Measurements from ENCODE around the gene POLR2I. TPM values are rescaled to one million over a fixed set of nuclear protein-coding genes. Genes with fewer than 3 reads are reported as not detected.

The POLR2I gene
- polyA plus RNA-seq (2013, experiment 1 of 4) = 129 TPM
- 97.5 TPM for polyA plus RNA-seq (2013, experiment 2 of 4)
- 130 TPM for polyA plus RNA-seq (2013, experiment 3 of 4)
- 132 TPM for polyA plus RNA-seq (2013, experiment 4 of 4)

GRCh38 chr19:36114721-36115452, at the start of gene POLR2I:
TSS of gene POLR2I (minus strand) at chr19:36114875. CDS start at chr19:36114856, 19 bp downstream.
- Histone ChIP-seq H3K36me3 (ENCODE audit: control insufficient read depth, insufficient read depth, low read length) (peaks cover 11% of the 10 kb centered on the region), H3K4me3 (ENCODE audit: insufficient read depth, low read depth, low read length) (peak within 1 kb of the TSS; percentile 87), H3K27ac (ENCODE audit: insufficient read depth, low read depth, low read length, poor library complexity, severe bottlenecking) (peak within 1 kb of the TSS; percentile 88), H3K9me3 (ENCODE audit: control insufficient read depth, low read length) (no peaks in the 10 kb centered on the region), H3K27me3 (ENCODE audit: control insufficient read depth, insufficient read depth, low read length, poor library complexity, severe bottlenecking) (no peaks in the 10 kb centered on the region), H3K4me1 (ENCODE audit: control insufficient read depth, insufficient read depth, low read length) (peaks cover 20% of the 10 kb centered on the region)
- WGBS, 2 experiments = 0% methylated on average over 60 of the region's 60 CpGs

GRCh38 chr19:36163813-36164212, 49.1 kb upstream of the POLR2I start:
- H3K9me3 ChIP-seq (ENCODE audit: control insufficient read depth, low read length) = no peaks in the 10 kb centered on the region
- 93 to 96% methylated on average over 12 of the region's 12 CpGs for WGBS, 2 experiments
- H3K4me1 ChIP-seq (ENCODE audit: control insufficient read depth, insufficient read depth, low read length) = no peaks in the 10 kb centered on the region
- no peak overlapping the region for H3K4me3 ChIP-seq (ENCODE audit: insufficient read depth, low read depth, low read length)
- H3K27ac ChIP-seq (ENCODE audit: insufficient read depth, low read depth, low read length, poor library complexity, severe bottlenecking) = no peak overlapping the region
- H3K36me3 ChIP-seq (ENCODE audit: control insufficient read depth, insufficient read depth, low read length) = no peaks in the 10 kb centered on the region
- no peaks in the 10 kb centered on the region for H3K27me3 ChIP-seq (ENCODE audit: control insufficient read depth, insufficient read depth, low read length, poor library complexity, severe bottlenecking)

DNA sequence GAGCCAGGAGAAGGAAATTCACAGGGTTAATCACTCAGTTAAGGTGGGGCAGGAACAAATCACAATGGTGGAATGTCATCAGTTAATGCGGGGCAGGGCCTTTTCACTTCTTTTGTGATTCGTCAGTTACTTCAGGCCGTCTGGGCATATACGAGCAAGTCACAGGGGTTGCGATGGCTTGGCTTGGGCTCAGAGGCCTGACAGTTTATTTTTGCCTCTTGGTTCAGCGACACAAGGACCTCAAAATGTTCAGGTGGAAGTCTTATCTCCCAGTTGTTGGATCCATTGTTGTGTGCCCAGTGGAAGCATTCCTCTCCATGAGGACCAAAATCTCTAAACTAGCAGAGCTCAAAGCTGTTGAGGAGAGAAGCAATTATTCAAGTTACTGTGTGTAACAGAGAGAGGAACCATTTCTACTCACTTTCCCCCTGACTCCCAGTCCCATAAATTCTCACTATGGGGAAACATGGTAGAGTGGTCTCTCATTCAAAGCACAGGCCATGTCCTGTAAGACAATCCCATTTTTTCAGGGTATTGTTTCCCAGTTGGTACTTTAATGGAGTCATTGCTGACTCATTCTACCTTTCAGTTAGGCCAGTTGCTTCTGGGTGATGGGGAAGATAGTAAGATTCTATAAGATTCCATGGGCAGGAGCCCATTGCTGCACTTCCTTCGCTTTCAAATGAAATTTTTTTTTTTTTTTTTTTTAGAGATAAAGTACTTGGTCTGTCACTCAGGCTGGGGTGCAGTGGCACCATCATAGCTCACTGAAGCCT, 46.3 kb upstream of the POLR2I start:
- 59 to 63% methylated on average over 6 to 7 of the region's 7 CpGs for WGBS, 2 experiments
- Histone ChIP-seq H3K27ac (ENCODE audit: insufficient read depth, low read depth, low read length, poor library complexity, severe bottlenecking) (no peak overlapping the region), H3K9me3 (ENCODE audit: control insufficient read depth, low read length) (no peaks in the 10 kb centered on the region), H3K4me3 (ENCODE audit: insufficient read depth, low read depth, low read length) (no peak overlapping the region), H3K4me1 (ENCODE audit: control insufficient read depth, insufficient read depth, low read length) (no peaks in the 10 kb centered on the region), H3K27me3 (ENCODE audit: control insufficient read depth, insufficient read depth, low read length, poor library complexity, severe bottlenecking) (no peaks in the 10 kb centered on the region), H3K36me3 (ENCODE audit: control insufficient read depth, insufficient read depth, low read length) (no peaks in the 10 kb centered on the region)

DNA sequence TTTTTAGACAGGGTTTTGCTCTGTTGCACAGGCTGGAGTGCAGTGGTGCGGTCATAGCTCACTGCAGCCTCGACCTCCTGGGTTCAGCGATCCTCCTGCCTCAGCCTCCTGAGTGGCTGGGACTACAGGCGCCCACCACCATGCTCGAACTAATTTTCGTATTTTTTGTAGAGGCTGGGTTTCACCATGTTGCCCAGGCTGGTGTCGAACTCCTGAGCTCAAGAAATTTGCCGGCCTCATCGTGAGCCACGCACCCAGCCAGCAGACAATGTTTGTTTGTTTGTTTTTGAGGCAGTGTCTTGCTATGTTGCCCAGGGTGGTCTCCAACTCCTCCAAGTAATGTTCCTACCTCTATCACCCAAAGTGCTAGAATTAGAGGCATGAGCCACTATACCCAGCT, 38.5 kb upstream of the POLR2I start:
- Histone ChIP-seq H3K36me3 (ENCODE audit: control insufficient read depth, insufficient read depth, low read length) (peaks cover 26% of the 10 kb centered on the region), H3K9me3 (ENCODE audit: control insufficient read depth, low read length) (no peaks in the 10 kb centered on the region), H3K4me3 (ENCODE audit: insufficient read depth, low read depth, low read length) (no peak overlapping the region), H3K27me3 (ENCODE audit: control insufficient read depth, insufficient read depth, low read length, poor library complexity, severe bottlenecking) (no peaks in the 10 kb centered on the region), H3K4me1 (ENCODE audit: control insufficient read depth, insufficient read depth, low read length) (no peaks in the 10 kb centered on the region), H3K27ac (ENCODE audit: insufficient read depth, low read depth, low read length, poor library complexity, severe bottlenecking) (no peak overlapping the region)
- WGBS, 2 experiments = 92 to 96% methylated on average over 10 of the region's 10 CpGs

- Histone ChIP-seq H3K9me3 (ENCODE audit: control insufficient read depth, low read length) (no peaks in the 10 kb centered on the region), H3K36me3 (ENCODE audit: control insufficient read depth, insufficient read depth, low read length) (peaks cover 31% of the 10 kb centered on the region), H3K27ac (ENCODE audit: insufficient read depth, low read depth, low read length, poor library complexity, severe bottlenecking) (no peak within 1 kb of the TSS), H3K27me3 (ENCODE audit: control insufficient read depth, insufficient read depth, low read length, poor library complexity, severe bottlenecking) (no peaks in the 10 kb centered on the region), H3K4me1 (ENCODE audit: control insufficient read depth, insufficient read depth, low read length) (no peaks in the 10 kb centered on the region), H3K4me3 (ENCODE audit: insufficient read depth, low read depth, low read length) (no peak within 1 kb of the TSS)
- WGBS, 2 experiments = 94 to 95% methylated on average over 40 of the region's 40 CpGs
Observed at GRCh38 chr19:36152352-36153091, 37.8 kb upstream of the POLR2I start, which contains the start of gene COX7A1. TSS of gene COX7A1 (minus strand) at chr19:36152447. CDS start at chr19:36152407, 40 bp downstream.

GRCh38 chr19:36152019-36152351, 37.3 kb upstream of the POLR2I start:
- Histone ChIP-seq H3K4me1 (ENCODE audit: control insufficient read depth, insufficient read depth, low read length) (no peaks in the 10 kb centered on the region), H3K9me3 (ENCODE audit: control insufficient read depth, low read length) (no peaks in the 10 kb centered on the region), H3K4me3 (ENCODE audit: insufficient read depth, low read depth, low read length) (no peak overlapping the region), H3K36me3 (ENCODE audit: control insufficient read depth, insufficient read depth, low read length) (peaks cover 35% of the 10 kb centered on the region), H3K27me3 (ENCODE audit: control insufficient read depth, insufficient read depth, low read length, poor library complexity, severe bottlenecking) (no peaks in the 10 kb centered on the region), H3K27ac (ENCODE audit: insufficient read depth, low read depth, low read length, poor library complexity, severe bottlenecking) (no peak overlapping the region)
- 89 to 91% methylated on average over 16 of the region's 16 CpGs for WGBS, 2 experiments

DNA sequence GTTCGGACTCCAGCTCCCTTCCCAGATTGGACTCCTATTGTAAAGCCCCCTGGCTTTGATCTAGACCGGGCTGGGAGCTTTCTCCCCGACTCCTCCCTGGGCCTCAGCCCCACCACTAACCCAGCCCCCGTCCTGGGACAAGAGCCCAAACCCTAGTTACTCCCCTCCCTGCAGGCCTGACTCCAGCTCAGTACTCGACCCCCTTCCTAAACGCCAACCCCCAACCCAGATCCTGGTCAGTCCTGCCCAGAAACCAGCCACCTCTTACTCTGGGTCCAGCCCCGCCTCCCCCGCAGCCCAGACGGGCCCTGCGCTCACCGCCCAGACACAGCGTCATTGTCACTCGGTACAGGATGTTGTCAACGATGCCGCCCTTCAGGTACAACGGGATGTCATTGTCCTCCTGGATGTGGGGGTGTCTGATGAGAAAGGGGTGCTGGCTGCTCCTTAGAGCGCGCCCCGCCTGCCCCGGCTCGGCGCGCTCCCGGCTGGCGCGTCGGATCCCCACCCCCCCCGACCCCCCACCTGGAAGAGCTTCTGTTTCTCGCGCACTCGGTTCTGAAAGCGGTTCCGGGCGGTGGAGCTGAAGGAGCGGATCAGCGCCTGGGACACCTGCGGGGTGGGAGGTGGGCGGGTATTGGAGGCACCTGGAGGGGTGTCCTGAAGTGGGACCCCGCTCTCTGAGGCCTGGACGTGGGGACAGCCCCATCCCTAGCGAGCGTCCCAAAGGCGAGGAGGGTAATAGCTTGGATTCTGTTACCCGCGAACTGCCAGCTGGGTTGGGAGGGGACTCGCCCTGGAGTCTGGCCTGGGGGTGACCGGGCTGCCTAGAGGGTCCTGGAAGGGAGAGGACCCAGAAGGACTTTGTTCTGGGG, 36.7 kb upstream of the POLR2I start:
- Histone ChIP-seq H3K27me3 (ENCODE audit: control insufficient read depth, insufficient read depth, low read length, poor library complexity, severe bottlenecking) (no peaks in the 10 kb centered on the region), H3K27ac (ENCODE audit: insufficient read depth, low read depth, low read length, poor library complexity, severe bottlenecking) (no peak overlapping the region), H3K4me3 (ENCODE audit: insufficient read depth, low read depth, low read length) (no peak overlapping the region), H3K9me3 (ENCODE audit: control insufficient read depth, low read length) (no peaks in the 10 kb centered on the region), H3K4me1 (ENCODE audit: control insufficient read depth, insufficient read depth, low read length) (no peaks in the 10 kb centered on the region), H3K36me3 (ENCODE audit: control insufficient read depth, insufficient read depth, low read length) (peaks cover 39% of the 10 kb centered on the region)
- WGBS, 2 experiments = 80 to 86% methylated on average over 47 of the region's 47 CpGs

DNA sequence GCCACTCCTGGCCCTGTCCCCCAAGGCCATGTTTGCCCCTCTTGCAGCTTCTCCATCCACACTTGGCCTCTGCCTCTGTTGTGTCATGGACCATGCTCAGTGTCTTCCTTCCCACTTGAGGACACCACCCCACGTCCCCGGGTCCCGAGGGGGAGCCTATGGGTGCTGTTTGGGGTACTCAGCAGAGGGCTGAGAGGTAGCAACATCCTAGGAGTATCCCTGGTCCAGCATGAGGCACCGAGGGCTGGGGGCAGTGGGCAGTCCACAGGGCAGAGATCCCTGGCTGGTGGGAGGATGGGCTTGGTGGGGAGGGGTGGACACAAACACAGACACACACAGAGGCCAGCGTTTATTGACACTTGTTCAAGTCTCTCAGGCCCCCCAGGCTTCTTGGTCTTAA, 35.9 kb upstream of the POLR2I start:
- Histone ChIP-seq H3K27ac (ENCODE audit: insufficient read depth, low read depth, low read length, poor library complexity, severe bottlenecking) (no peak overlapping the region), H3K27me3 (ENCODE audit: control insufficient read depth, insufficient read depth, low read length, poor library complexity, severe bottlenecking) (no peaks in the 10 kb centered on the region), H3K9me3 (ENCODE audit: control insufficient read depth, low read length) (no peaks in the 10 kb centered on the region), H3K4me3 (ENCODE audit: insufficient read depth, low read depth, low read length) (no peak overlapping the region), H3K4me1 (ENCODE audit: control insufficient read depth, insufficient read depth, low read length) (no peaks in the 10 kb centered on the region), H3K36me3 (ENCODE audit: control insufficient read depth, insufficient read depth, low read length) (peaks cover 46% of the 10 kb centered on the region)
- WGBS, 2 experiments = 89 to 92% methylated on average over 5 of the region's 5 CpGs

DNA sequence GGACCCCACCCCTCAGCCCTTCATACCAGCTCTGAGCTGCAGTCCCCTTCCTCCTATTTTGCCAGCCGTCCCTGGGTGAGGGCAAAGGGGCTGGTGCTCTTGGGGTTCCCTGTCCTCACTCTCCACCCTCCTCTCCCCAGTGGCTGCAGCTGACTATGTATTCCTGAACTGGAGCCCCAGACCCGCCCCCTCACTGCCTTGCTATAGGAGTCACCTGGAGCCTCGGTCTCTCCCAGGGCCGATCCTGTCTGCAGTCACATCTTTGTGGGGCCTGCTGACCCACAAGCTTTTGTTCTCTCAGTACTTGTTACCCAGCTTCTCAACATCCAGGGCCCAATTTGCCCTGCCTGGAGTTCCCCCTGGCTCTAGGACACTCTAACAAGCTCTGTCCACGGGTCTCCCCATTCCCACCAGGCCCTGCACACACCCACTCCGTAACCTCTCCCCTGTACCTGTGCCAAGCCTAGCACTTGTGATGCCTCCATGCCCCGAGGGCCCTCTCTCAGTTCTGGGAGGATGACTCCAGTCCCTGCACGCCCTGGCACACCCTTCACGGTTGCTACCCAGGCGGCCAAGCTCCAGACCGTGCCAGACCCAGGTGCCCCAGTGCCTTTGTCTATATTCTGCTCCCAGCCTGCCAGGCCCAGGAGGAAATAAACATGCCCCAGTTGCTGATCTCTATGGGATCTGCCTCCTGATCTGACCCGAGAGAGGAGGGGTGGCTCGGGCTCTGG, 35.2 kb upstream of the POLR2I start:
- peaks cover 47% of the 10 kb centered on the region for H3K36me3 ChIP-seq (ENCODE audit: control insufficient read depth, insufficient read depth, low read length)

More for the DNA sequence above, 35.2 kb upstream of the POLR2I start:
- no peak overlapping the region for H3K27ac ChIP-seq (ENCODE audit: insufficient read depth, low read depth, low read length, poor library complexity, severe bottlenecking)
- no peaks in the 10 kb centered on the region for H3K9me3 ChIP-seq (ENCODE audit: control insufficient read depth, low read length)
- H3K4me1 ChIP-seq (ENCODE audit: control insufficient read depth, insufficient read depth, low read length) = no peaks in the 10 kb centered on the region
- 94 to 95% methylated on average over 13 of the region's 13 CpGs for WGBS, 2 experiments
- H3K4me3 ChIP-seq (ENCODE audit: insufficient read depth, low read depth, low read length) = no peak overlapping the region
- no peaks in the 10 kb centered on the region for H3K27me3 ChIP-seq (ENCODE audit: control insufficient read depth, insufficient read depth, low read length, poor library complexity, severe bottlenecking)

Data from ectodermal cell (in vitro differentiated cells).